ENCODE data around the gene VAT1L.
A peak's percentile ranks its signal among the peaks of the same experiment; 100 is the strongest.

VAT1L gene

GRCh38 chr16:77788181-77789084, at the start of gene VAT1L:
Gene VAT1L (plus strand): TSS chr16:77788564. CDS start chr16:77788683, 119 bp downstream.
- DNase-seq = peak; percentile 48
- in situ Hi-C loops (cut with MboI; ENCODE audit: low pct_unique_long_range_greater_than_20kb, low sequenced_read_pairs) = no loop called here

- in situ Hi-C loops (cut with MboI; ENCODE audit: low pct_unique_long_range_greater_than_20kb, low sequenced_read_pairs) = no loop called here
- no peak for DNase-seq
Measured at GRCh38 chr16:77738706-77739558, 49.4 kb upstream of the VAT1L start.

- DNase-seq = no peak
Measured at GRCh38 chr16:77739559-77739892, 48.8 kb upstream of the VAT1L start.

GRCh38 chr16:77744141-77744540, 44.2 kb upstream of the VAT1L start:
- in situ Hi-C loops (cut with MboI; ENCODE audit: low pct_unique_long_range_greater_than_20kb, low sequenced_read_pairs) = no loop called here
- DNase-seq = no peak

More at GRCh38 chr16:77739559-77739892, 48.8 kb upstream of the VAT1L start:
- in situ Hi-C loops (cut with MboI; ENCODE audit: low pct_unique_long_range_greater_than_20kb, low sequenced_read_pairs) = no loop called here

- DNase-seq = no peak
- in situ Hi-C loops (cut with MboI; ENCODE audit: low pct_unique_long_range_greater_than_20kb, low sequenced_read_pairs) = no loop called here
Measured at GRCh38 chr16:77745972-77746371, 42.4 kb upstream of the VAT1L start.

- in situ Hi-C loops (cut with MboI; ENCODE audit: low pct_unique_long_range_greater_than_20kb, low sequenced_read_pairs) = no loop called here
- no peak for DNase-seq
Measured at GRCh38 chr16:77748421-77749005, 39.9 kb upstream of the VAT1L start.

GRCh38 chr16:77749415-77749814, 38.9 kb upstream of the VAT1L start:
- DNase-seq = no peak
- in situ Hi-C loops (cut with MboI; ENCODE audit: low pct_unique_long_range_greater_than_20kb, low sequenced_read_pairs) = no loop called here

GRCh38 chr16:77758046-77758445, 30.3 kb upstream of the VAT1L start:
- in situ Hi-C loops (cut with MboI; ENCODE audit: low pct_unique_long_range_greater_than_20kb, low sequenced_read_pairs) = no loop called here
- no peak for DNase-seq

GRCh38 chr16:77758508-77758907, 29.9 kb upstream of the VAT1L start:
- in situ Hi-C loops (cut with MboI; ENCODE audit: low pct_unique_long_range_greater_than_20kb, low sequenced_read_pairs) = no loop called here
- DNase-seq = no peak

GRCh38 chr16:77759201-77759600, 29.2 kb upstream of the VAT1L start:
- DNase-seq = no peak
- in situ Hi-C loops (cut with MboI; ENCODE audit: low pct_unique_long_range_greater_than_20kb, low sequenced_read_pairs) = no loop called here

- in situ Hi-C loops (cut with MboI; ENCODE audit: low pct_unique_long_range_greater_than_20kb, low sequenced_read_pairs) = no loop called here
Measured at GRCh38 chr16:77759821-77760220, 28.5 kb upstream of the VAT1L start.

GRCh38 chr16:77760800-77761199, 27.6 kb upstream of the VAT1L start:
- DNase-seq = no peak
- in situ Hi-C loops (cut with MboI; ENCODE audit: low pct_unique_long_range_greater_than_20kb, low sequenced_read_pairs) = no loop called here

More at GRCh38 chr16:77759821-77760220, 28.5 kb upstream of the VAT1L start:
- DNase-seq = no peak

GRCh38 chr16:77761204-77761603, 27.2 kb upstream of the VAT1L start:
- DNase-seq = no peak
- in situ Hi-C loops (cut with MboI; ENCODE audit: low pct_unique_long_range_greater_than_20kb, low sequenced_read_pairs) = no loop called here

GRCh38 chr16:77762262-77762661, 26.1 kb upstream of the VAT1L start:
- DNase-seq = no peak
- in situ Hi-C loops (cut with MboI; ENCODE audit: low pct_unique_long_range_greater_than_20kb, low sequenced_read_pairs) = no loop called here

GRCh38 chr16:77763994-77764393, 24.4 kb upstream of the VAT1L start:
- no peak for DNase-seq
- in situ Hi-C loops (cut with MboI; ENCODE audit: low pct_unique_long_range_greater_than_20kb, low sequenced_read_pairs) = no loop called here

GRCh38 chr16:77767211-77767610, 21.2 kb upstream of the VAT1L start:
- in situ Hi-C loops (cut with MboI; ENCODE audit: low pct_unique_long_range_greater_than_20kb, low sequenced_read_pairs) = no loop called here
- DNase-seq = no peak

- no peak for DNase-seq
- in situ Hi-C loops (cut with MboI; ENCODE audit: low pct_unique_long_range_greater_than_20kb, low sequenced_read_pairs) = no loop called here
Measured at GRCh38 chr16:77767826-77768225, 20.5 kb upstream of the VAT1L start.

GRCh38 chr16:77775911-77776909, 12.2 kb upstream of the VAT1L start:
- no peak for DNase-seq
- in situ Hi-C loops (cut with MboI; ENCODE audit: low pct_unique_long_range_greater_than_20kb, low sequenced_read_pairs) = no loop called here

GRCh38 chr16:77777745-77778144, 10.6 kb upstream of the VAT1L start:
- no peak for DNase-seq
- in situ Hi-C loops (cut with MboI; ENCODE audit: low pct_unique_long_range_greater_than_20kb, low sequenced_read_pairs) = no loop called here
